Skeletal muscle cell (primary cell): ENCODE measurements around the gene ETV6.
"Not testable (repeated sequence)": the region's sequence is repeated elsewhere in the genome, so short reads cannot be mapped to it uniquely, and the experiment has no call there.

Source experiments
- DNase-seq: peaks from one replicate; pipeline ENCODE4 v3.0.0-alpha.2; 2010; ENCODE audit warnings: low read depth
- H3K4me3 ChIP-seq: 2 replicates; pipeline ENCODE4 v1.5.1; 2011; ENCODE audit warnings: low read depth, mild to moderate bottlenecking, control low read depth, low read length, moderate library complexity

Gene ETV6

DNA sequence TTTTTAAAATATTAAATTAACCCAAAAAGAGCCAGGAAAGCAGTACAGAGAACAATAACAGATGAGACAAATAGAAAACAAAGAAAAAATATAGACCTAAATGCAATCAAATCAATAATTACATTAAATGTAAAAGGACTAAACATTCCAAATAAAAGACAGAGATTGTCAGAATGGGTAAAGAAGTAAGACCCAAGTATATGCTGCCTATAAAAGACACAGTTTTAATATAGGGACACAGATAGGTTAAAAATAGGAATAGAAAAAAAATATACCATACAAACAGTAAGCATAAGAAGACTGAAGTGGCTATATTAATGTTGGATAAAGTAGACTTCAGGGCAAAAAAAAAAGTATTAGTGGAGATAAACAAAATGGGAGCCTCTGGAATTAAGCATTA lies 258.2 kb downstream of the ETV6 start:
- no peak overlapping the region for H3K4me3 ChIP-seq
- no peak for DNase-seq

DNA sequence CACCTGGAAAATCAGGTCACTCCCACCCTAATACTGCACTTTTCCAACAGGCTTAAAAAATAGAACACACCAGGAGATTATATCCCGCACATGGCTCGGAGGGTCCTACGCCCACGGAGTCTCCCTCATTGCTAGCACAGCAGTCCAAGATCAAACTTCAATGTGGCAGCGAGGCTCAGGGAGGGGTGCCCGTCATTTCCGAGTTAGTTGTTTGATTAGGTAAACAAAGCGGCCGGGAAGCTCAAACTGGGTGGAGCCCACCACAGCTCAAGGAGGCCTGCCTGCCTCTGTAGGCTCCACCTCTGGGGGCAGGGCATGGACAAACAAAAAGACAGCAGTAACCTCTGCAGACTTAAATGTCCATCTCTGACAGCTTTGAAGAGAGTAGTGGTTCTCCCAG lies 259.9 kb downstream of the ETV6 start:
- DNase-seq, H3K4me3 ChIP-seq: not testable (repeated sequence)

DNA sequence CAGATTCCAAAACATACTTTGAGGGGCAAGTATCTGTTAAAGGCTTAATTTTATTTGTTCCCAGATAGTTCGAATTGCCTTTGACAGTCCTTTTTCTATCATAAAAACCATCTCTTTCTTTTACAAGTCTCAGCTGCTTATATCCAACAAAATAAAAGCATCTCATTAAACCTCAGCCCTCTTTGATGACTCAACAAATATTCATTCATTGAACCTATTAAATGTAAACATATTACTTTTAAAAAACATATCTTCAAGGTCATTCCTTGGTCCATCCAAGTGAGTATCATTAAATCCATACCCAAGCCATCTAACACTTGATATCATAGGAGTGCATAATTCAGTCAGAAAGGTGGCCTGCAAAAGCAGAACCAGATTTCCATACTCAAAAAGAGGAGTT lies 266.6 kb downstream of the ETV6 start:
- no peak for DNase-seq
- no peak overlapping the region for H3K4me3 ChIP-seq

DNA sequence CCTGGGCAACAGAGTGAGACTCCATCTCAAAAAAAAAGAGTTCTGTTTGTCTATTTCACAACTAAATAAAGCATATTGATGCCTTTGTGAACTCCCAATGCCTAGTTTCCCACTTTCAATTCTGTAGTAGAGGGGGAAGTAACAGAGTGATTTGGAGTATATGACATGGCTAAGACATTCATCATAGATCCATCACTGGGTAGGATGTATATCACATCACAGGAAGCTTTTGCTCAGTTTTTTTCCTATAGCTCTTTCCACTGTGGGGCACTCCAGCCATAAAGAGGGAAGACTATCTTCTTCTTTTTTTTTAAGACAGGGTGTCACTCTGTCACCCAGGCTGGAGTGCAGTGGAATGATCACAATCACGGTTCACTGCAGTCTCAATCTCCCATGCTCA lies 267.3 kb downstream of the ETV6 start:
- no peak for DNase-seq
- H3K4me3 ChIP-seq = no peak overlapping the region

DNA sequence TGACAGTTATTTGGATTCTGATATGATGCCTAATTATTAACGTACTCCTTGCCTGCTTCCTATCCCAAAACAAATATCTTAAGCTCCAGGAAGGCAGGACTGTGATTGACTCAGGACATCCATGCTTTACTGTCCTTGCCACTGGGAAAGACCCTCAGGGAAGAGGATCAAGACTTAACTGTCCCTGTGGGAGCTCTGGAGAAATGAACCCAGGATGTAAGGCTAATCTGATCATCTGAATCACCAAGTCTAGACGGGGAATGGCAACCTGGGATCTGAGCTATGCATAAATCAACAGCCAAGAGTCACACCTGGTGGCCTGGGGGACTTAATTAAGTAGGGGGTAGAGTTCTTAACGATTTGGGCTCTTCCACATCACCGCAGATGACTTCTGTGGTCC lies 268.0 kb downstream of the ETV6 start:
- H3K4me3 ChIP-seq = no peak overlapping the region
- DNase-seq = no peak

DNA sequence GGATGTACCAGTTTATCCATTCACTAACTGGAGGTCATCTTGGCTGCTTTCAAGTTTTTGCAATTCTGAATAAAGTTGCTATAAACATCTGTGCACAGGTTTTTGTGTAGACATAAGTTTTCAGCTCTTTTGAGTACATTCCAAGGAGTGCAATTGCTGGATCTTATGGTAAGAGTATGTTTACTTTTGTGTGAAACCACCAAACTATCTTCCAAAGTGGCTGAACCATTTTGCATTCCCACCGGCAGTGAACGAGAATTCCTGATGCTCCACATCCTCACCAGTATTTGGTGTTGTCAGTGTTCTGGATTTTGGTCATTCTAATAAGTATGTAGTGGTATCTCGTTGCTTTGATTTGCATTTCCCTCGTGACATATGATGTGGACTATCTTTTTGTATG lies 270.8 kb downstream of the ETV6 start:
- DNase-seq = no peak
- no peak overlapping the region for H3K4me3 ChIP-seq

DNA sequence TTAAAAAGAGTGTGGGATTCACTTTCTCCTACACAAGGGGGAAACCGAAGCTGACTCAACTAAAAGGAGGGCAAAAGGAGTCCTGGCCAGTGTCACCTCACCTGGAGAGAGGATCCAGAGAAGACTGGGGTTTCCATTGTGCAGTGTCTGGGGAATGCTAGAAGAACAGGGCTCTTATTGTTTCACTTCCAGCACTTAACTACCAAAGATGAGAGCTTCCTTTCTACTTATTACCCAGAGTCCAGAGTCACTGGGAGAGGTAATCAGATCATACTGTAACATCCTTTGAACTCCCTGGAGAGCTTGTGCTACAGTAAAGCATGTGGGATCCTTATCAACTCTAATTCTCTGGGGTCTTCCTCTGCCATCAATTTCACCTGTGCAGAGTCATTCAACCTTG lies 272.9 kb downstream of the ETV6 start:
- no peak for DNase-seq
- no peak overlapping the region for H3K4me3 ChIP-seq

DNA sequence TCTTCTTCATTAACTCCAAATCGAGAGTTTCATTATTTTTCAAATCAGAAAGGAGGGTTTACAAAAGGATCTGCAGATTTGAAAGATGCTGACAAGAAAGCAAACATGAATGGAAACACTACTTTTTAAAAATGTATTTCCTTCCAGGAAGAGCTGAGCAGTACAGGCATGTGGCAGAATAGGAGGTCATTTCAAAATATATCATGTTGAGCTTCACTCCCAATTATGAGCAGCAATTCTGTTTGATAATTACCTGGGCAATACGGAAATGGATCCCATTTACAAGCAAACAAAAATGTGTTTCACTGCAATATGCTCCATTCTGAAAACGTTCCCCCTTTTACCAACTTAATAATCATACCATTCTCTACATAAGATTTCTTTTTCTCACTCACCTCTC lies 273.6 kb downstream of the ETV6 start:
- no peak overlapping the region for H3K4me3 ChIP-seq
- no peak for DNase-seq

DNA sequence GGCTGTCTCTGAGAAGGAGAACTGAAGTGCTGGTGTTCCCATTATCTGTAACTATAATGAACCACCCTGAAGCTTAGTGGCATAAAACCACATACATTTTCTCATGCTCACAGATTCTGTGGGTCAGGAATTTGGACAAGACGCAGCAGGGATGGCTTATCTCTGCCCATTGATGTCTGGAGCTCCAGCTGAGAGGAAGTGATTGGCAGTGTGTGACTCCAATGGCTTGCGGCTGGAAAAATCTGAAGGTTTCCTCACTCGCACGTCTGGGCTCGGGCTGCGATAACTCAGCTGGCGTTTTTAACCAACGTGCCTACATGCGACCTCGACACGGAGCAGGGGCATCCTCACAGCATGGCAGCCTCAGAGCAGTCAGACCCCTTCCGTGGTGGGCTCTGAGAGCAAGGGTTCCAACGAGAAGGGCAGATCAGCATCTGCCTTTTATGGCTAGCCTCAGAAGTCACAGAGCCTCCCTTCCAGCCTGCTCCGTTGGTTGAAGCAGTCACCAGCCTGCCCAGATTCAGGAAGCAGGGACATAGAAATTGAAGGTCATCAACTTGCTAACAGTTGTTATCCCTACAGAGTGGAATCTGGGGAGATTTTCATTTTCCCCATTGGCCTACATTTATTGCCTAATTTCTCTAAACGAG lies 277.9 kb downstream of the ETV6 start:
- no peak overlapping the region for H3K4me3 ChIP-seq
- no peak for DNase-seq

DNA sequence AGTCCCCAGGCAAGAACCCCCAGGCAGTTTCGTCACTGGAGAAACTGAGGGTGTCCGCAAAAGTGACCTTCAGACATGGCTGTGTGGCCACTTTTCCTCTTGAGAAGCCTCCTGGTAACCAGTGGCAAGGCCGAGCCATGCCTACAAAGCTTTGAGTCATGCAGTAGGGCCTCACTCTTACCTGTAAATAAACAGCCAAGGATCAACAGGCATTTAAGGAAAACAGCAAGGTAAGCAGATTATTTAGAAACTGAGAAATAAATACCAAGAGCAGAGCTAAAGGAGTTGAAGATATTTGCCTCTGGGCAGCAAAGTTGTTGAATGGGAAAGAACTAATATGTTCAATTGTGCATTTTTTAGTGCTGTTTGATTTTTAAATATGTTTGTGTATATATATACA lies 280.2 kb downstream of the ETV6 start:
- H3K4me3 ChIP-seq = no peak overlapping the region

DNA sequence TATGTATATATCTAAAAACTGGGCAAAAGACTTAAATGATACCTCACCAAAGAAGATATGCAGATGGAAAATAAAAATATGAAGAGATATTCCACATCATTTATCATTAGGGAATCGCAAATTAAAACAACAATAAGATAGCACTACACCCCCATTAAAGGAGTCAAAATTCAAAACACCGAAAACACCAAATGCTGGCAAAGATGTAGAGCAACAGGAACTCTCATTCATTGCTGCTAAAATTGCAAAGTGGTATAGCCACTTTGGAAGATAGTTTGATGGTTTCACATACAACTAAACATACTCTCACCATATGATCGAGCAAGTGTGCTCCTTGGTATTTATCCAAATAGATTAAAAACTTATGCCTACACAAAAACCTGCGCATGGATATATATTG lies 289.7 kb downstream of the ETV6 start:
- no peak for DNase-seq
- no peak overlapping the region for H3K4me3 ChIP-seq

More for the DNA sequence above, 280.2 kb downstream of the ETV6 start:
- no peak for DNase-seq

DNA sequence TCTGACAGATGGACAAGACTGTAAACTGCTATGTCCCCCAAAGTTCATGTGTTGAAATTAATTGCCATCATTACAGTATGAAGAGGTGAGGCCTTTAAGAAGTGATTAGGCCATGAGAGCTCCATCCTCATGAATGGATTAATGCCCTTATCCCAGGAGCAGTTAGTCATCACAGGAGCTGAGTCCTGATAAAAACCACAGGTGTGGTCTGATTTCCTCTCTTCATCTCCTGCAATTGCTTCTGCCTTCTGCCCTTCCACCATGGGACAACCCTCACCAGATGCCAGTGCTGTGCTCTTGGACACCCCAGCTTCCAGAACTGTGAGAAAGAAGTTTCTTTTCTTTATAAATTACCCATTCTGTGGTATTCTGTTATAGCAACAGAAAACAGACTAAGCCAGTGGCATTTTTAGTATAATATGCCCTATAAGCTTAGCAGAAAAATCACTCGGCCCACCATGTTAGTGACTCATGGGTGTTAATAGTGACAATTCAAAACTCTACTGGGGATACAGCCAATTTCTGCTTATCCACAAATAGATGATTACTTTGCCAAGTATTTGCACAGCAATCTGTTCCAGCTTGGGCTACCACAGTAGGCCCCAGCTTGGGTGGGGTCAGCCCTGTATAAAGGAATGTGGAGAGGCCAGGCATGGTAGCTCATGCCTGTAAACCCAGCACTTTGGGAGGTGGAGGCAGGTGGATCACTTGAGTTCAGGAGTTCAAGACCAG lies 292.3 kb downstream of the ETV6 start:
- DNase-seq = peak; percentile 23
- H3K4me3 ChIP-seq = no peak overlapping the region

DNA sequence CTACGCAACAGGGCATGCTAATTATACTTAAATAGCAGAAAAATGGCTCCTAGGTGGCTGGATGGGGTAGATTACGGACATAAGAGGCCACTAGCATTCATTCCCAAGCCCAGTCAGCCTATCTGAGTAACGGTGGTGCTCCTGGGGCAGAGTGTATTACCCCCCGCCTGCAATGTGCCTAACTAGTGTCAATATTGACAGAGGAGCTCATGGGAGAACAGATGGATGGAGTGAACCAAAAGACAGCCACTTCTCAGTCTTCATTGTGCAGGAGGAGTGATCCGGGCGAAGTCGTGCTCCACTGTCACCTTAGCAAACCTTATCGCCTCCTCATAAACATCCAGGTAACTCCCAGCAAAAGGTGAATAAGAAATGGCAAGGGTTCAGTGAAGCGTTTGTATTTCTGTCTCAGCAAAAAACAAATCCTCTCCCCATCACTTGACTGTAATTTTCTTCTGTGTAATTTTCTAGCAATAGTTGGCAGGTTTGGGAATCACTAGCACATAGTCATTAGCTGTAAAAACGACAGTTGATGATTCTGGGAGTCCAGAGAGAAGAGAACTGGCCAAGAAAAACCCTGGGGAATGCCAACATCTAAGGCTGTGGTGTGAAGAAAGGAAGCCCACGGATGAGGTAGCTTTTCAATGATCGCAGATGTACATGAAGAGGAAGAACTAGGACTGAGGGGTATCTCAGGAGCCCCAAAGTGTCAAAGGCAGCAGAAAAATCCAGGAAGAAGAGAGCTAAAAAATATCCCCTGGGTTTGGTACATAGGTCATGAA lies 294.6 kb downstream of the ETV6 start:
- H3K4me3 ChIP-seq = no peak overlapping the region
- DNase-seq = no peak
